ENCODE data around the gene EVA1A.
"Not testable (repeated sequence)": the region's sequence is repeated elsewhere in the genome, so short reads cannot be mapped to it uniquely, and the experiment has no call there.

EVA1A gene

DNA sequence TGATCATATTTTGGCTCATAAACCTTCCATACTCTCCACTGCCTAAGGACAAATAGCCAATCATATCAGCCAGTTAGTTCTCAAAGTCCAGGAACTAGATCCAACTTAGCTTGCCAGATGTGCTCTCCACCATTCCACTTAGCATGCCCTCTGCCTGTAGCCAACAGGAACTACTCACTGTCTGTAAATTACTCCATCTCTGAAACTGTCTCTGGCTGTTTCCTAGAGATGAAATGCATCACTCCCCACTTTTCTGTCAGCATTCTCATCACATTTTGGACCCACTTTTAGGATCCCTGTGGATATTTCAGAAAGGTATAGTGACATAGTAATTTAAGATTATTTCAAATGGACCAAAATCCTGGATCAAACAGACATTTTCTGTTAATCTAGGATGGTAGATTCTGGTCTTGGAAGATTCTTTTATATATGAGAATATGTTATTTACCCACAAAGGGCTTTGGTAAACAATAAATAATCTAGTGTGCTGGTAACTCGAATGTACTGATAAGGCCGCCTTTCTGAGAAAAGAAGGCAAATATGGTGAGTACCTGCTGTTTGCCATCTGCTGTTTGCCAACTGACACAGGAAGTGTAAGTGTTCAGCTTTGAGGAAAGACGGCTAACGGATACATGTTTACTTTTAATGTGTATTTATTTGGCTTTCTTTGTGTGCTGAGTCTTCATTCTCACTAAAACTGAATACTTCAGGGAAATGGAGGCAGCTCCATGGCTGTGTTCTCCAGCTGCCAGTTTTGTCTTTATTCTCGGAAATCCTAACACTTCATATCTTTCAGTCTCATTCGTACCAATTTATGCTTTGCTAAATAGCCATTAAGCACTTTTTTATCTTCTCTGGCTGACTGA, 79.5 kb downstream of the EVA1A start:
- DNase-seq: peak; percentile 71

DNA sequence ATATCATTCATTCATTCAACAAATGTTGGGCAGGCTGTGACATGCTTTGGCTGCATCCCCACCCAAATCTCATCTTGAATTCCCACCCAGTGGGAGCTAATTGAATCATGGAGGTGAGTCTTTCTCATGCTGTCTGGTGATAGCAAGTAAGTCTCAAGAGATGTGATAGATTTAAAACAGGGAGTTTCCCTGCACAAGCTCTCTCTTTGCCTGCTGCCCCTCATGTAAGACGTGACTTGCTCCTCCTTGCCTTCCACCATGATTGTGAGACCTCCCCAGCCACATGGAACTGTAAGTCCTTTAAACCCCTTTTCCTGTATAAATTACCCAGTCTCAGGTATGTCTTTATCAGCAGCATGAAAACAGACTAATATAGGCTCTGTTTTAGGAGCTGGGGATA, 83.0 kb downstream of the EVA1A start:
- DNase-seq: not testable (repeated sequence)

DNA sequence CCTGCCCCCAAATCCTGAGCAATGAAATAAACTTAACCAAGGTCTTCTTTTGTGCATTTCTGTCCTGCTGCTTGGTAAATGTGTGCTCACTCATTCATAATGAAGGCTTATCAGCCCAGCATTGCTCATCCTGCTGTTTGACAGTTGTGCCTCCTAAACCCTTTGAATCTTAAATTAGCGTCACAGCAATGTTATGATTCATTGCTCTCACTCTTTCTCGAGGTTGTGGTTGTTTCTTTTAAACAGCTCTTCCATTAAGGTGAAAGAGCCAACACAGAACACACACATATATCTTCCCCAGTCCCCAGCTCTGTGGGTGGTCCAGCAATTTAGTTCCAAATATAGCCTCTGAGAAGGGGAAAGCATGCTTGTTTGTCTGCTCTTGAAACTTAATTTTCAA, 84.0 kb downstream of the EVA1A start:
- DNase-seq: no peak

GRCh38 chr2:75475976-75476375, 84.8 kb downstream of the EVA1A start:
- DNase-seq: no peak

GRCh38 chr2:75475049-75475448, 85.7 kb downstream of the EVA1A start:
- DNase-seq: no peak

DNA sequence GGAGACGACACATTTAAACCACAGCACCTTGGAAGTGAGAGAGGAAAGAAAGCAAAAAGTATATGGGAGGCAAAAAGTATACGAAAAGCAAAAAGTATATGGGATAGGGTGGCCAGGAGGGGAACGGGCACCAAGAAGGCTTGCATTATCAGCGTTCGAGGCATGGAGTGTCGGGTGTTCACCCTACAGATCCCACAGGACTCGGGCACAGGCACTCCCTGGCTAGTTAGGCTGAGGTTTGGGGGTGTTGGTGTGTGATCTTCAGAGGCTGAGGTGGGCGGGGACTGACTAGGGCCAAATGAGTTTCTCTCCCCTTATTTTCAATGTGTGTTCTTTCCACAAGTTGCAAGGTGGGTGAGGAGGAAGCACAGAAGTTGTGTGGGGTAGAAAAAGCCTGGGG, 86.6 kb downstream of the EVA1A start:
- DNase-seq: no peak

- no peak for DNase-seq
These were observed 93.9 kb downstream of the EVA1A start for GRCh38 chr2:75466708-75467311.

- no peak for DNase-seq
These were observed 95.3 kb downstream of the EVA1A start for GRCh38 chr2:75465317-75465984.

- no peak for DNase-seq
These were observed 96.3 kb downstream of the EVA1A start for GRCh38 chr2:75464348-75464946.

DNA sequence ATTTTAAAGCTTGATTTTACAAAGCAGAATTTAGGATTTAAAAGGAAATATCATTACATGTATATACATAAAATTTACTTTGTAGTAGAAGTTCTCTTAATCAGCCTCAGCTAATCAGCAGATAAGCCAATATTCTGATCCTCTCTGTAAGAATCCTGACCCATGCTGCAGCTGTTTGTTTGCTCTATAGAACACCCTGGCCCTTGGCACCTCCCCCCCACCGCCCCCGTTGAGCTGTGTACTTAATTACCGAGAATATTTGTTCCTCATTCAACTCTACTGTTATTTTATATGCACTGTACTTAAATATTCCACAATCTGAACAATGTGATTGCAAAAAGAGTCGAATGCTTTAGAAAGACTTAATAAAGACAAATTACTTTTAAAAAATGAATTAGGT, 98.0 kb downstream of the EVA1A start:
- no peak for DNase-seq

GRCh38 chr2:75462206-75462605, 98.5 kb downstream of the EVA1A start:
- DNase-seq: no peak

DNA sequence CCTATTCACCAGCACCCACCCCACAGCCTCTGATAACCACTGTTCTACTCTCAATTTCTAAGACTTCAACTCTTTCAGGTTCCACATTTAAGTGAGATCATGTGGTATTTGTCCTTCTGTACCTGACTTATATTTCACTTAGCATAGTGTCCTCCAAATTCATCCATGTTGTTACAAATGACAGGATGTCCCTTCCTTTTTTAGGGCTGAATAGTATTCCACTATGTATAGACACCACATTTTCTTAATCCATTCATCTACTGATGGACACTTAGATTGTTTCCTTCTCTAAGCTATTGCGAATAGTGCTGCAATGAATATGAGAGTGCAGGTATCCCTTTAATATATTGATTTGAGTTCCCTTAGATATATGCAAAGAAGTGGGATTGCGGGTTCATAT, 100.1 kb downstream of the EVA1A start:
- no peak for DNase-seq

DNA sequence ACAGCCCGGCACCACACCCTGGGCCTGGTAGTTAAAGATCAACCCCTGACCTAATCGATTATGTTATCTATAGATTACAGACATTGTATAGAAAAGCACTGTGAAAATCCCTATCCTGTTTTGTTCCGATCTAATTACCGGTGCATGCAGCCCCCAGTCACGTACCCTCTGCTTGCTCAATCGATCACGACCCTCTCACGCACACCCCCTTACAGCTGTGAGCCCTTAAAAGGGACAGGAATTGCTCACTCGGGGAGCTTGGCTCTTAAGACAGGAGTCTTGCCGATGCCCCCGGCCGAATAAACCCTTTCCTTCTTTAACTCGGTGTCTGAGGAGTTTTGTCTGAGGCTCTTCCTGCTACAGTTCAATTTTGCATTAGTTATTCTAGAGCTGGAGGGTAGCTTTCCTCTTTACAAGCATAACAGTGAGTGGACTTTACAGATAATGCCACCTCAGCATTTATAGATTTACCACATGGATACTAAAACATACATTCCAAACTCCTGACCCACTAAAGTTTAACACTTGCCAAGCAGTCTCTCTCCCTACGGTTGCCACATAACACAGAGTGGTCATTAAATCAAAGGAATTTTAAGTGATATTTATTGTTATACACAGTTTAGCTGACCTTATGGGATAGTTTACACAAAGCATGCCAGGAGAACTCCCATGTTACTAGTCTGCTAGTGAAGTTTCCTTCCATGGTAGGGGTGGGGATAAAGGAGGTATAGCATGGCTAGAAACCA, 101.0 kb downstream of the EVA1A start:
- DNase-seq: no peak

GRCh38 chr2:75458201-75458600, 102.5 kb downstream of the EVA1A start:
- no peak for DNase-seq

DNA sequence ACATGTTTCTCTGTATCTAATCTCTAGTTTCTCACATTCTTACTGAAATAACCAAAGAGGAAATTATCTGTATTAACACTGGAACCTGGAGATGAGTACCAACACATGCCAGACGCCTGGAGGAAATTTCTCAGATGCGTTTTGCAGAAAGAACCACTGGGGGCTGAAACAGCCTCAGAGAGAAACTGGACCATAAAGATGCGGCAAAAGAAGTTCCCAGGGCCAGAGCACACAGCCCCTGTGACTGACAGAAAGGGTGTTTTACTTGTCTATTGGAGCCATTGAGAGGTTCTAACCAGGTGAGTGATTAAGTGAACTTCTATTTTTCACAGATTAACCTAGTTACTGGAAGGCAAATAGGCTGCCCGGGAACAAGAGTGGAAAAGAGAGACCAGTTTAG, 103.9 kb downstream of the EVA1A start:
- DNase-seq: no peak

DNA sequence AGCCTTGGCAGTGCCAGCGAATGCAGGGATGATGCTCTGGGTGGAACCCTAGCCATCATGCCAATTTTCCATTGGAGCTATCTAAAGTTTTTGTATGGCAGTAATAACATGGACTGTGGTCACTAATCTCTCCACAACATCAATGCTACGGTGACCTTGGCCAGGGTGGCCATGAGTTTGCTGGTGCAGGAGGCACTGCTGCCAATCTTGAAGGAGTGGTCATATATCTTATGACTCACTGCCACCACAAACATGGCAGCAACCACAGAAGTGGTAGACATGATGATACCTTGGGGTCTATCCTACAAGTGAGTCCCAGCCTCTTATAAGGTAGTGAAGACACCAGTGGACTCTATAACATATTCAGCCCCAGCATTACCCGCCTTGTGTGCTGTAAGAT, 104.6 kb downstream of the EVA1A start:
- no peak for DNase-seq

GRCh38 chr2:75454241-75454620, 106.5 kb downstream of the EVA1A start:
- no peak for DNase-seq

DNA sequence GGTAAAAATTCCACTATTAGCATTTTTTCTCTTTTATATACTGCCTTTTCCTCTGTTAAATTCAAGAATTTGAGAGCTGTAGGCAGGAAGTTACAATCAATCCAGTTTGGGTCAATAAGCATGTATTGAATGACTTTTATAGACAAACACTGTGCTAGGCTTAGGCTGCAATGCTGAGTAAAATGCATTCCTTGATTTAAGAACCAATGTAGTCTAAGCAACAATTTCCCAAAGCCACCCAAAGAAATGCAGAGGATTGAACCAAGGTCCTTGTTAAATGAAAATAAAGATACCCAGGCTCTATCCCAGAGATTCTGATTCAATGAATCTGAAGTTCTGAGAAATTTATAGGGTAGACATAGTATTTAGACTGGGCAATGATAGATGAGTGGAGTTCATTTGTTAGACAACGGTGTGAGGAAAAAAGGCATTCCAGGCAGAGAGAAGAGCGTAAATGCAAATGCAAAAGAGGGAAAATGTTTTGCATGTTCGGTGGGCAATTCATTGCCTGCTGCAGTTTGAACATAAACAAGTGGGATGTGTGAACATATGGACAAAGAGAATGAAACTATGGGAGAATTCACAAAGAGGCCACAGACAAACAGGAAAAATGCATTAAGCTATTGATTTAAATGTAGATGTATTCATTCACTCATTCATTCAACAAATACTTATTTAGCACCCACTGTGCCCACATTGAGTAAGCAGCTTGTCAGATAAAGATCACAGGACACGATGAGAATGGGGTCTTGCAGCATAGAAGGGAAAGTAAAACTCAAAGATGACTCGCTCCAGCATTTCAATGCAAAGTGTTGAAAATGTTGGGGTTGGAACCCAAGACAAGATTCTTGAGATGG, 107.1 kb downstream of the EVA1A start:
- DNase-seq: no peak

DNA sequence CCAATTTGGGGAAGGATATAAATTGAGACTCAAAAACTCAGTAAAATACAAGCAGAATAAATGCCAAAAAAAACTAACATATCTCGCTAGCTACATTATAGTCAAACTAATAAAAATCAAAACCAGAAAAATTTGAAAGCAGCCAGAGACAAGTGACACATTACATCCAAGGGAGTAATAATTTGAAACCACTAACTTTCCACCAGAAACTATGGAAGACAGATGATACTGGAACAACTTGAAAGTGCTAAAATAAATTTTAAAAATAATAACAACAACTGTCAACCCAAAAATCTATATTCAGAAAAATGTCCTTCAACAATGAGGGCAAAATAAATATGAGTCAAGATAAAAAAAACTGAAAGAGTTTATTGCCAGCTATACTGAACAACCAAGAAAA, 110.7 kb downstream of the EVA1A start:
- DNase-seq: no peak

- no peak for DNase-seq
These were observed 113.6 kb downstream of the EVA1A start for GRCh38 chr2:75447176-75447575.
